Activated naive CD4-positive, alpha-beta T cell treated with anti-CD3 and anti-CD28 coated beads, Interleukin-2, amount 50 U/mL, for 16 hours (primary cell): ENCODE results near the gene PGF.

ENCODE experiments used
- DNase-seq: peaks from one replicate; pipeline ENCODE4 v3.0.0-alpha.2; 2020

Gene PGF

GRCh38 chr14:74891870-74892269, 63.5 kb downstream of the PGF start:
- DNase-seq: no peak
